Adrenal gland (tissue), 5 donors: ENCODE results near the gene CIAO3.

Source experiments
- CTCF ChIP-seq, 6 experiments: fragments of 450-650 bp in 4 of 6; fragments of 200-600 bp in 2 of 6; sonication (generic) in 1 of 6; IDR thresholded peaks; 1 replicate in 5 of 6; 2 replicates in 1 of 6; pipeline versions ENCODE4 v1.5.1 to v1.8.0; 2016 to 2021; ENCODE audit warnings: antibody characterized with exemption in 6 of 6, mild to moderate bottlenecking in 2 of 6, moderate library complexity in 1 of 6
- POLR2A ChIP-seq, 2 donors: fragments of 450-650 bp; IDR thresholded peaks; one replicate each; pipeline ENCODE4 v1.6.1; 2017; ENCODE audit warnings: antibody characterized with exemption in 2 of 2, mild to moderate bottlenecking in 2 of 2, moderate library complexity in 1 of 2
- donor health status: DM: no; HTN: no; CAD: no.

GRCh38 chr16:761625-762513 is 21.1 kb upstream of the CIAO3 start:
- TF ChIP-seq CTCF (IDR thresholded peaks at IDR 0.05) (no peak), POLR2A (IDR thresholded peaks at IDR 0.05) (no peak)
